GM18511 (cell line): ENCODE measurements around the gene RAD51C.
"Not testable (repeated sequence)": the region's sequence is repeated elsewhere in the genome, so short reads cannot be mapped to it uniquely, and the experiment has no call there.

Source experiments
- ATAC-seq: cut with Tn5 transposase; IDR thresholded peaks from one replicate; pipeline ENCODE4 v1.9.1; 2021; ENCODE audit warnings: mild to moderate bottlenecking, moderate library complexity; ENCODE audit not compliant: unreplicated experiment

Gene RAD51C

GRCh38 chr17:58692239-58693055, at the start of gene RAD51C:
RAD51C (plus strand) TSS chr17:58692602; CDS start chr17:58692644, 42 bp downstream.
- peak; percentile 99 for ATAC-seq

GRCh38 chr17:58643147-58643546, 49.3 kb upstream of the RAD51C start:
- no peak for ATAC-seq

DNA sequence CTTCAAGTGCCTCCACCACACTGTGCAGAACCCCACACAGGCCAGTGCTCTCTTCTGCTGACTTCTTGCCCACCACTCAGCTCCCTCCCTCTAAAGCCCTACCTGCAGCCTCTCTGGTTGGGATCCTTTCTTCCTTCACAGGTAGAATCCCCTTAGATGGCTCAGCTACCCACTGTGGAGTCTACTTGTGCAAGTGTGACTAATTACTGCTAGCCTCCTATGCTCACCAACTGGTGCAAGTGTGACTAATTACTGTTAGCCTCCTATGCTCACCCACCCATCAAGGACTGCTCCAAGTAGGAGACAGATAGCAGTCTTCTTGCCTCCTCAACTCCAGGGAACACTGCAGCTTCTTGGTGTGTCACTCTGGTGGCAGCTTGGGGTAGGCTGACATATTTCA, 44.2 kb upstream of the RAD51C start:
- ATAC-seq, result no peak

DNA sequence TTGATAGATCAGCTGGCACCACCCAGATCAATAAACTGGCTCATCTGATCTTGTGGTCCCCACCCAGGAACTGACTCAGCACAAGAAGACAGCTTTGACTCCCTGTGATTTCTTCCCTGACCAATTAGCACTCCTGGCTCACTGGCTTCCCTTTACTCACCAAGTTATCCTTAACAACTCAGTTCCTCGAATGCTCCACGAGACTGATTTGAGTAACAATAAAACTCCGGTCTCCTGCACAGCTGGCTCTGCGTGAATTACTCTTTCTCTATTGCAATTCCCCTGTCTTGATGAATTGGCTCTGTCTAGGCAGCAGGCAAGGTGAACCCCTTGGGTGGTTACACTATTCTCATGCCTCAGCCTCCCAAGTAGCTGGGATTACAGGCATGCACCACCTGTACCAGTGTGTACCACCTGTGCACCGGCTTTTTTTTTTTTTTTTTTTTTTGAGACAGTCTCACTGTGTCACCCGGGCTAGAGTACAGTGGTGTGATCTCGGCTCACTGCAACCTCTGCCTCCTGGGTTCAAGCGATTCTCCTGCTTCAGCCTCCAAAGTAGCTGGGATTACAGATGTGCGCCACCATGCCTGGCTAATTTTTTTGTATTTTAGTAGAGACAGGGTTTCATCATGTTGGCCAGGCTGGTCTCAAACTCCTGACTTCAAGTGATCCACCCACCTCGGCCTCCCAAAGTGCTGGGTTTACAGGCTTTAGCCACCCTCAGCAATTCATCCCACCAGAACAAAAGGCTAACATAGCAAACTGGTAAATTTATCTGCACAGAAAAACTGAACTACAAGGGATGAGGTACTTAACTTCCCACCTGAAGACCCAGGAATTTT, 34.2 kb upstream of the RAD51C start:
- not testable (repeated sequence) for ATAC-seq

DNA sequence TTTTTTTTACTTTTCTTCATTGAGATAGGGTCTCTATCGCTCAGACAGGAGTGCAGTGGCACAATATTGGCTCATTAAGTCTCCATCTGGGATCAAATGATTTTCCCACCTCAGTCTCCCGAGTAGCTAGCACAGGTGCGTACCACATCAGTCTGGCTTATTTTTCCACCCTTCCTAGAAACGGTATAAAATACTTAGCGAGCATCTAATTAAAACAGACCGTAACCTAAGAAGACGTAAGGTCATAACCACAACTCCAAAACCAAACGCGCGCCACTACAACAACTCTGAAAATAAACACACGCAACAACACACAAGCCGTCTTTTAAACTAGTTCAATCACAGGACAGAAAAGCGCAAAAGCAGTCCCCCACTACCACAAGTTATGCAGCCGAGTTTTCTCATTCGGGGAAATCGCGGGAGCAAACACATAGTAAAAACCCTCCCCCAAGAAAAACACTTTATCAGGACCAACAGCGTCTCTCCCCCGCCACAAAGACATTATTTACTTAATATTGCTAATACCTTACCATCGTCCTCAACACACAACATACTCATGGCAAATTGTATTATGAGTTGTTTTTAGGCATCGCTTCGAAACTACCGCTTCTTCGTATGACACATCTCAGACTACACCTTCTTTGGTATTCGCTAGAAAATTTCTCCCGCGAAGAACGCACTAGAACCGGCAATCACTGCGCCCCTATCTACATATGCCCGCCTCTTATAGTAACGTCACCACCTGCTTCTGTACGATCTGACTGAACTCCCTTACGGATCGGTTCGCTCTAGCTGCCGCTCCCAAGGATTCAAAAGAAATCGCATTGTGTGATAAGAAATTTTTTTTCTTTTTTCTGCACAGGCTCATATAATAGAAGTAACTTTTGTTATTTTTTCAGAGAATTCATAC, 33.3 kb upstream of the RAD51C start:
- peak; percentile 80 for ATAC-seq

- not testable (repeated sequence) for ATAC-seq
Observed at GRCh38 chr17:58659714-58660084, 32.7 kb upstream of the RAD51C start.

- no peak for ATAC-seq
Observed at GRCh38 chr17:58660621-58661020, 31.8 kb upstream of the RAD51C start.

DNA sequence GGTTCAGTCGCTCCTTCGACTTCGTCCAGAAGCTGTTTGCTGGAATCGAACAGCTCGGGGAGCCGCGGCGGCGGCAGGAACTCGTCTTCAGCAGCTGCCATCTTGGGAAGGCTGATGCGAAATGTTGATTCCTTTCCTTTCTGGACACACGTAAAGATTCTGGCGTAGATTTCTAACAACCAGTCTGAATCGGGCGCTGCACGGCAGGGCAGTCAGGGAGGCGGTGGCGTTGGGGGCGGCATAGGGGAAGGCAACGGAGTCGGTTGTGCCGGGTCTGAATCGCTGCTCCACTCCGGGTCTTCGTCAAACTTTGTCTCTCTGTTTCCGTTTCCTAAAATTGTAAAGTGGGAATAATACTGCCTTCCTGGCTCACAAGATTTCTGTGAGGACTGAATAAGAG, 30.9 kb upstream of the RAD51C start:
- no peak for ATAC-seq

DNA sequence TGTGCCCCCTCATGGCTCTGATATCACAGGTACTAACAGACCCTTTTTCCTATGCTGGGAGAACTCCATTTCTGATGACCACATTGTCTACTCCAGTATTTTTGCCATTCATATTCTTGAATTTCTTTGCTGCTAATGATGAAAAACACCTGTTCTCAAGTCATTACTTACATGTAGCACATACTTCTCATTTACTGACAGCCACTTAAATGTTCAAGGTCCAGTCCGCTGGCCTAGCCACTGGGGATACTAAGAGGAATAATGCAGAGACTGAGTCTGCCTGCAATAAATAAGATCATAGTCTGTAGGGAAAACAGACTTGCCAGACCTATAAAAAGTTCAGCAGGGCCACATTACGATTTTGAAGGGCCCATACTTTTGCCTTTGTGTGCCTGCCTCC, 28.1 kb upstream of the RAD51C start:
- no peak for ATAC-seq

DNA sequence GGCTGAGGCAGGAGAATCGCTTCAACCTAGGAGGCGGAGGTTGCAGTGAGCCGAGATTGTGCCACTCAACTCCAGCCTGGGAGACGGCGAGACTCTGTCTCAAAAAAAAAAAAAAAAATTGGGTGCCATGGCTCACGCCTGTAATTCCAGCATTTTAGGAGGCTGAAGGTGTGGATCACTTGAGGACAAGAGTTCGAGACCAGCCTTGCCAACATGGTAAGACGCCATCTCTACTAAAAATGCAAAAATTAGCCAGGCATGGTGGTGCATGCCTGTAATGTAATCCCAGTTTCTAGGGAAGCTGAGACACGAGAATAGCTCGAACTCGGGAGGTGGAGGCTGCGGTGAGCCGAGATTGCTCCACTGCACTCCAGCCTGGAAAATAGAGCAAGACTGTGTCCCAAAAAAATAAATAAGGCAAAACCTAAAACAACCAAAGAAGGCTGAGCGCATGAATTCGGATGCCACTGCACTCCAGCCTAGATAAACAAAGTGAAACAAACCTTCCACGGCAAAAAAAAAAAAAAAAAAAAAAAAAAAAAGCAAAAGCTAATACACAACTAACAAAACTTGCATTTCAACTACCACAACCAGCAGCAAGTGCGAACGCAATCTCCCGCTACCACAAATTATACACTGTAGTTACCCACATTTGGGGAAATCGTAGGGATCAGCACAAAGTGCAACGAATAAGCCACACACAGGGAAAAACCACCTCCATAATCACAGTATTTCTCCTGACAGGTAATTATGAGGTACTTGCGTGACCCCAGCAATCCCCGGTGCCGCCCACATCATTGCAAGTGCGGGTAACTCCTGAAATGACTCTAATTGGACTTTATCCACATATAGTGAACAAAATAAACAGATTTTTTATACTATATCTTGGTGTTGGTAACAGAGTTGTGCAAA, 26.2 kb upstream of the RAD51C start:
- no peak for ATAC-seq

DNA sequence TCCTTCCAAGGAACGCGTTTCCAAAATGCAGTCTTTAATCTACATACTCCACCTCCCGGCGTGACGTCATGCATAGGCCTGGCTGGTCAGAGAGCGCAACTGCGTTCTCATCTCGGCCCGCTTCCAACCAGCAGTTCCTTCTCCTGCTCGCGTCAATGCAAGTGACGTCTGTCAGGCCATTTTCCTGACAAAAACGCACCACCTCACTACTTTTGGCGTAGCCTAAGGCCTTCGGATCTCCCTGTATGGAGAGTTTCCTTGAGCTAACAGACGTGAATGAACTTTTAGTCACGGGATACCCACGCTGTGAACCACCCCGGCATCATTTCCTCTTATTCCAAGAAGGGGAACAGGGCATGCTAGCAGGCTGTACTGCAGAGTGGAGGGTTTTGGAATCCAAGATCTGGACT, 25.5 kb upstream of the RAD51C start:
- ATAC-seq, result no peak

DNA sequence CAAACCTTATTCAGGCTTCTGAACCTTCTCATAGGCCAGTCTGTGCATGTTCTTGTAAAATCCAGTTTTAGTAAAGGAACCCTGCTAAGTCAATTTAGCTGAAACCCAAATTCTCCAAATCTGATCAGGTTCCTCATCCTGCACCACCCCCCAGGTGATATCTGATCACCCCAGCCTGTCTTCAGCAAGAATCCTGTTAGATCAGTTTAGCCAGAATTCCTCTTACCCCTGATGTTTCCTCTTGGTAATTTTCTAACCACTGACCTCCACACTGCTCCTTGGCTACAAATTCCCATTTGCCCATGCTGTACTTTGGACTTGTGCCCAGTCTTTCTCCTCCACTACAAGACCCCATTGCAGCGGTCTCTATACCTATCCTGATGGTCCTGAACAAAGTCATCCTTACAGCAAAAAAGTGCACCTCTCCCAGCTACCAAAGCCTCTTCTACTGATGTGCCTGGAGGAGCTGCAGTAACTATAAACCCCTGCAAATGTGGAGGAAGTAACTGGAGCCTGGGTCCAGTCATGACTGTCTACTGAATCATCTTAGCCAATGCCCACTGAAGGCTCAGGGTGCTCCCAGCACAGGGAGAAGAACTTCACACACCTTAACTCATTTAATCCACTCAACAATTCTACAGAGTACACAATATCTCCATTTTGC, 24.3 kb upstream of the RAD51C start:
- ATAC-seq, result no peak

GRCh38 chr17:58668598-58668935, 23.8 kb upstream of the RAD51C start:
- no peak for ATAC-seq

DNA sequence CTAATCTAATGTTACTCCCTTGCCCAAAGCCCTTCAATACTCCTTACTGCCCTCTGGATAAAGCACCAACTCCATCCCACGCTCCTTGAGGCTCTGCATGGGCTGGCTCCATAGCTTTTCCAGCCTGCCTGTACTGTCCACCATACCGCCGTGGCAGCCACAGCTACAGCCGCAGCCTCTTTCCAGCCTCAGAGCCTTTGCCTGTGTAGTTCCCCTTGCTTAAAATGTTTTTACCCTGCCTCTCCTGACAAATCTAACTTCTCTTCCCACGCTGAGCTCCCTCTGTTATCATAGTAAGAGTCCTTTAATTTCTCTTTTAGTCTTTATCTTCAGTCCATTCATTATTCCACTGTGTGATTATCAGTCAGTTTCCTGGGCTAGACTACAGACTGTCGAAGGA, 22.5 kb upstream of the RAD51C start:
- no peak for ATAC-seq

DNA sequence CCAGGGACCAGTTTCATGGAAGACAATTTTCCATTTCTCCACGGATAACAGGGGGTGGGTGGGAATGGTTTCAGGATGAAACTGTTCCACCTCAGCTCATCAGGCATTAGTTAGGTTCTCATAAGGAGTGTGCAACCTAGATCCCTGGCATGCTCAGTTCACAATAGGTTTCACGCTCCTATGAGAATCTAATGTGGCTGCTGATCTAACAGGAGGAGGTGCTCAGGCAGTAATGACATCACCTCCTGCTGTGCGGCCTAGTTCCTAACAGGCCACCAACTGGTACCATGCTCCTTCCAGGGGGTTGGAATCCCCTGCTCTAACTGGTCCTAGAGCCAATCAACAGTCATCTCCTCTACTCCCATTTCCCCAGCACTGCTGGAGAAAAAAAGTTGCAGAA, 20.4 kb upstream of the RAD51C start:
- ATAC-seq, result no peak

GRCh38 chr17:58677194-58677880, 15.1 kb upstream of the RAD51C start:
- no peak for ATAC-seq

- ATAC-seq, result not testable (repeated sequence)
Observed at GRCh38 chr17:58678287-58678686, 14.1 kb upstream of the RAD51C start.

- ATAC-seq, result no peak
Observed at GRCh38 chr17:58679263-58680037, 13.0 kb upstream of the RAD51C start.
